GM18505 (cell line): ENCODE results near the gene KIAA0319L.
"Not testable (repeated sequence)": the region's sequence is repeated elsewhere in the genome, so short reads cannot be mapped to it uniquely, and the experiment has no call there.

Source experiments
- ATAC-seq: cut with Tn5 transposase; IDR thresholded peaks from one replicate; pipeline ENCODE4 v1.9.1; 2021; ENCODE audit not compliant: unreplicated experiment
- POLR2A ChIP-seq: IDR thresholded peaks from 4 replicates; pipeline ENCODE4 v1.6.1; 2011; ENCODE audit warnings: borderline replicate concordance; ENCODE audit not compliant: insufficient read depth, insufficient read length; ENCODE audit errors: extremely low read depth

Gene KIAA0319L

GRCh38 chr1:35499231-35499630, 58.0 kb downstream of the KIAA0319L start:
- ATAC-seq, result no peak
- no peak for TF ChIP-seq POLR2A

DNA sequence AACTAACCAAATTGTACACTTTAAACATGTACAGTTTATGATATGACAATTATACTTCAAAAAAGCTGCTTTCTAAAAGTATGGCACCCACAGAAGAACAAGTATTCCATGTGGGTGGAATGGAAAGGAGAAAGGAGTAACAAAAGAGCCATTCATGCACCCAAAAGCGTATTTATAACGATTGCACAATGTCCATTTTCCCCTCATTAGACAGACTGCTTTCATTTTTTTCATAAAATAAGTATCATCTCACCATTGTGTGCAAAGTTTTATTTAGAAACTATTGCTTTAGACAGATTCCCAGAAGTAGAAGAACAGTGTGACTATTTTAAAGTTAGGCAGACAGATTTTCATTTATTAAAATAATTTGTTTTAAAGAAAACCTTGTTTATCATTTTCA, 59.6 kb downstream of the KIAA0319L start:
- TF ChIP-seq POLR2A, result no peak
- ATAC-seq, result no peak

- ATAC-seq, result no peak
- no peak for TF ChIP-seq POLR2A
Measured at GRCh38 chr1:35490250-35490649, 67.0 kb downstream of the KIAA0319L start.

GRCh38 chr1:35488336-35488735, 68.9 kb downstream of the KIAA0319L start:
- no peak for TF ChIP-seq POLR2A
- ATAC-seq, result no peak

DNA sequence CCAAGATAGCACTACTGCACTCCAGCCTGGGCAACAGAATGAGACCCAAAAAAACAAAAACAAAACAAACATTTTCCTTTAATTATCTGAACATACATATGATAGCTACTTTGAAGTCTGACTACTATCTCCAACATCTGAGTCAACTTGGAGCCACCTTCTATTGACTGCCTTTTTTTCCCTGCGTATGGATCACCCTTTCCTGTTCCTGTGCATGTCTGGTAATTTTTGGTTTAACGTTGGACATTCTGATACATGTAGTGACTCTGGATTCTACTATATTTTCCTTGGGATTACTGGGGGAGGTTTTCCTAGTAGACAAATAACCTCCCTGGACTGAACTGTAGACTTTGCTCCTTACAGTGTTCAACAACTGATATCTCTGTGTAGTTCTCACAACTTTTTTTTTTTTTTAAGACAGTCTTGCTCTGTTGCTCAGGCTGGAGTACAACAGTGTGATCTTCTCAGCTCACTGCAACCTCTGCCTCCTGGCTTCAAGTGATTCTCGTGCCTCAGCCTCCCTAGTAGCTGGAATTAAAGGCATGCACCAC, 70.3 kb downstream of the KIAA0319L start:
- ATAC-seq, result no peak

DNA sequence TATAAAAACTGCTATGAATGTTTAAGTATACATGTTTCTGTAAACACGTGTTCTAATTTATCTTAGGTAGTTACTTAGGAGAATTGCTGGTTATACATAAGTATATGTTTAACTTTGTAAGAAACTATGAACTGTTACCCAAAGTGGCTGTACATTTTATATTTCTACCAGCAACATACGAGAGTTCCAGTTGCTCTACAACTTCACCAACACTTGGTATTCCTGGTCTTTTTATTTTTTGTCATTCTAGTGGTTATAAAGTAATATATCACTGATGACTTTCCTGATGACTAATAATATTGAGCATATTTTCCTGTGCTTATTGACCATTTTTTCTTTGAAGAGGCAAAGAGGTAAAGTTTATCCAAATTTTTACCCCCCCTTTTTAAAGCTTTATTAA, 76.0 kb downstream of the KIAA0319L start:
- no peak for TF ChIP-seq POLR2A
- no peak for ATAC-seq

More for the DNA sequence above, 70.3 kb downstream of the KIAA0319L start:
- TF ChIP-seq POLR2A, result no peak

DNA sequence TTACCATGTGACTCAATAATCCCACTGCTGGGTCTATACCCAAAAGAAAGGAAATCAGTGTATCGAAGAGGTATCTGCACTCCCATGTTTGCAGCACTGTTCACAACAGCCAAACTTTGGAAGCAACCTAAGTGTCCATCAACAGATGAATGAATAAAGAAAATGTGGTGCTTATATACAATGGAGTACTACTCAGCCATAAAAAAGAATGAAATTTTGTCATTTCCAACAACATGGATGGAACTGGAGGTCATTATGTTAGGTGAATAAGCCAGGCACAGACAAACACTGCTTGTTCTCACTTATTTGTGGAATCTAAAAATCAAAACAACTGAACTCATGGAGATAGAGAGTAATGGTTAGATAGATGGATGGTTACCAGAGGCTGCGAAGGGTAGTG, 79.3 kb downstream of the KIAA0319L start:
- no peak for ATAC-seq
- TF ChIP-seq POLR2A, result no peak

DNA sequence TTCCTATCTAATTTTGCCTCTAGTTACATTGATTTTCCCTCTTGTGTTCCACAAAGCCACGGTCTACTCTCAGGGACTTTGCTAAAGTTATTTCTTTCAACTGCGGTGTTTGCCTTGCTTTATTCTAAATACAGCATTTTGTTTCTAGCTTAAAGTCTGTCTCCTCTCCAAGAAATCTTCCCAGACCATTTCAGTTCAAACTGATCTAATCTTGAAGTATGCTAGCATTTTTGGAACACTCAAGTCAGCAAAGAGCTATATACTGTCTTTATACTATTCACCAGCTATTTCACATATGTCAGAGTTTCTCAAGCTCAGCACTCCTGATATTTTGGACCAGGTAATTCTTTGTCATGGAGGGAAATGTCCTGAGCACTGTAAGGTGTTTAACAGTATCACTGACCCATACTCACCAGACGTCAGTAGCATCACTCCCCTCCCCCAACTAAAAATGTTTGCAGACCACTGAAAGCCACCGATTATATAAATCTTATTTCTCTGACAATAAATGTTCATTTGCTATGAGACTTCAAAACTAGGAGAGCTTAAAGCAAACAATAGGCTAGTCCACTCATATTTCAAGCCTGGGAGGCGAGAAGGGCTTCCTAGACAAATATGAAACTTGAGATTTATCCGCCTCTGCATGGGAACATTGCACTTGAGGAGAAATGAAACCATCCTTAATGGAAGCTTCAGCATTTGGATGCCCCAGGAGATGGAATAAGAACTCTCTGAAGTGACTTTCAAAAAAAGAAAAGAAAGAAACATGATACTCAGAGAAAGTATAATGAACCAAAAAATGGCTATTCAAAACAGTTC, 81.1 kb downstream of the KIAA0319L start:
- TF ChIP-seq POLR2A, result no peak
- ATAC-seq, result no peak

DNA sequence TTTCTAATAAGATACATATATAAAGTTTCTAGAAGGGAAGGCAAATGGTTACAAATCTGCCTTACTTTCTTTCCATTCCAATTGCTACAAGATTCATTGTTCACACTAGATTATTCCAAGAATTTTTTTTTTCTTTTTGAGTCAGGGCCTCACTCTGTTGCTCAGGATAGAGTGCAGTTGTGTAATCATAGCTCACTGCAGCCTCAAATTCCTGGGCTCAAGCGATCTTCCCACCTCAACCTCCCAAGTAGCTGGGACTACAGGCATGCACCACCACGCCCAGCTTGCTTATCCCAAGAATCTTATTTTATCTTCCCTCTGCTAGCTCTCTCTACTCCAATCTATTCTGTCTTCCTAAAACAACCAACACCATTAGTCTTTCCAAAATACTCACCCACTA, 81.8 kb downstream of the KIAA0319L start:
- no peak for ATAC-seq
- no peak for TF ChIP-seq POLR2A

- ATAC-seq, result not testable (repeated sequence)
Measured at GRCh38 chr1:35473216-35473615, 84.0 kb downstream of the KIAA0319L start.

- no peak for ATAC-seq
- no peak for TF ChIP-seq POLR2A
Measured at GRCh38 chr1:35470977-35471613, 86.1 kb downstream of the KIAA0319L start.

DNA sequence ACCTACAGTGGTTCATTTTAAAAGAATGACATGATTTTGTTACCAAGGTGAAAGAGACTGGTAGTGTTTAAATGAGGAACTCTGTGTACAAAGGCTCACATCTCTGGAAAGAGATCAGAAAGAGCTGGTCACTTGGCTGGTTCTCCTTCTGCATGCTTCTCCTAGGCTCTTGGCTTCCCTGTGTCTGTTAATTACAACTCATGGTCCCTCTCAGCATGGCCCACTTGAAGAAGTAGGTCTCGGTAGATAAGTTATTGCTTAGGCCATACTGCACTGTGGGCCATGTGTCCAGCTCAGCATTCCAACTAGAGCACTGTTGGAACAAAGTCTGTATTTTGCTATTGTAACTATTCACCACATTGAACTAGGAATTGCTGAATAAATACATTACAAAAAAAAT, 91.1 kb downstream of the KIAA0319L start:
- ATAC-seq, result no peak
- no peak for TF ChIP-seq POLR2A

DNA sequence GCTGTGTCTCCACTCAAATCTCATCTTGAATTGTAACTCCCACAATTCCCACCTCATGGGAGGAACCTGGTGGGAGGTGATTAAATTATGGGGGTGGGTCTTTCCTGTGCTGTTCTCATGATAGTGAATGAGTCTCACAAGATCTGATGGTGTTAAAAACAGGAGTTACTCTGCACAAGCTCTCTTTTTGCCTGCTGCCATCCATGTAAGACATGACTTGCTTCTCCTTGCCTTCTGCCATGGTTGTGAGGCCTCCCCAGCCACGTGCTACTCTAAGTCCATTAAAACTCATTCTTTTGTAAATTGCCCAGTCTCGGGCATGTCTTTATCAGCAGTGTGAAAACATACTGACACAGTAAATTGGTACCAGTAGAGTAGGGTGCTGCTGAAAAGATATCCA, 93.5 kb downstream of the KIAA0319L start:
- ATAC-seq, result not testable (repeated sequence)

- ATAC-seq, result no peak
- no peak for TF ChIP-seq POLR2A
Measured at GRCh38 chr1:35463232-35463631, 94.0 kb downstream of the KIAA0319L start.

DNA sequence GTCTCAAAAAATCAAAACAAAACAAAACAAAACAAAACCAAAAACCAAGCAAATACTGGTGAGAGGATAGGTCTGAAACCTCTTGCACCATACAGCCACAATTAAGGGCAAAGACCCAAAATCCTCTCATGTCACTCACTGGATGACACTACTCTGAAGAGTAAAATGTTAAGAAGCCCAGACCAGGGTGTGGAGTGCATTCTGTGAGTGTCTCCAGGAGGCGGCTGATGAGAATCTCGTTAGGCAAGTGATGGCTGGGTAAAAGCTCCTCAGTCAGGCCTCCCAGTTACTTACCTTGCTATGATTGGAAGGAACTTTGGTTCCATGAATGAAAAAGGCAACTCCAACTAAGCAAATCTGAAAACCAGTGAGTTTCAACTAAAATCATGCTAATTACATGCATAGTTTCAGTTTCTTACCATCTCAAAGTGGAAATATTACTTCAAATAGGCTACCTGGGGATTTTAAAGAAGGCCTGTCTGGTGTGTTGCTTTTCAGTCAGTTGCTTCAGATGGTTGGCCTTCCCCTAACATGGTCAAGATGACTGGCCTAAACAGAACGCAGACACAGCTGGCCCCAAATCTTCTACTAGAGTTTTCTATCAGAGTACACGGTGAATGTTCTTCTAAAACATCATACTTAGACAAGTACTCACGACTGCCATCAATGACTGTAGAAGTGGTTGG, 95.1 kb downstream of the KIAA0319L start:
- TF ChIP-seq POLR2A, result no peak
- ATAC-seq, result no peak
